Trophoblast cell (in vitro differentiated cells and primary cell): ENCODE data around the gene CRYZ.
"Not testable (repeated sequence)": the region's sequence is repeated elsewhere in the genome, so short reads cannot be mapped to it uniquely, and the experiment has no call there.

ENCODE experiments used
- DNase-seq, 2 donors: peaks; one replicate each; pipeline ENCODE4 v3.0.0-alpha.2; 2016
- H2AFZ ChIP-seq: 2 replicates; pipeline ENCODE4 v1.6.1; 2013; ENCODE audit warnings: low read length, moderate library complexity, mild to moderate bottlenecking; ENCODE audit not compliant: insufficient read depth, poor library complexity
- H2AK5ac ChIP-seq: 2 replicates; pipeline ENCODE4 v1.6.1; 2013; ENCODE audit warnings: mild to moderate bottlenecking, low read length
- H2BK120ac ChIP-seq: 2 replicates; pipeline ENCODE4 v1.6.1; 2013; ENCODE audit warnings: low read length, mild to moderate bottlenecking, moderate library complexity; ENCODE audit not compliant: insufficient read depth, poor library complexity
- H2BK12ac ChIP-seq: 2 replicates; pipeline ENCODE4 v1.6.1; 2013; ENCODE audit warnings: mild to moderate bottlenecking, low read length, moderate library complexity
- H2BK5ac ChIP-seq: 2 replicates; pipeline ENCODE4 v1.6.1; 2013; ENCODE audit warnings: low read length, low read depth, moderate library complexity, mild to moderate bottlenecking; ENCODE audit not compliant: poor library complexity
- H3K14ac ChIP-seq: 2 replicates; pipeline ENCODE4 v1.6.1; 2013; ENCODE audit warnings: mild to moderate bottlenecking, low read length
- H3K18ac ChIP-seq: 2 replicates; pipeline ENCODE4 v1.6.1; 2013; ENCODE audit warnings: mild to moderate bottlenecking, low read length
- H3K23ac ChIP-seq: 2 replicates; pipeline ENCODE4 v1.6.1; 2013; ENCODE audit warnings: low read length
- H3K27ac ChIP-seq: 2 replicates; pipeline ENCODE4 v1.5.1; 2013; ENCODE audit warnings: low read depth, mild to moderate bottlenecking, inconsistent platforms, low read length, moderate library complexity
- H3K27me3 ChIP-seq: 2 replicates; pipeline ENCODE4 v1.6.1; 2013; ENCODE audit warnings: inconsistent platforms, mild to moderate bottlenecking, low read length, moderate library complexity; ENCODE audit not compliant: insufficient read depth
- H3K36me3 ChIP-seq, 2 experiments: 1 replicate in 1 of 2; 2 replicates in 1 of 2; pipeline ENCODE4 v1.6.1; 2013; ENCODE audit warnings: low read length in 2 of 2, mild to moderate bottlenecking in 2 of 2, moderate library complexity in 1 of 2; ENCODE audit not compliant: insufficient read depth in 2 of 2, control insufficient read depth in 1 of 2
- H3K4ac ChIP-seq: 2 replicates; pipeline ENCODE4 v1.6.1; 2013; ENCODE audit warnings: low read depth, mild to moderate bottlenecking, low read length, moderate library complexity
- H3K4me1 ChIP-seq, 2 experiments: 1 replicate in 1 of 2; 2 replicates in 1 of 2; pipeline ENCODE4 v1.6.1; 2013; ENCODE audit warnings: low read length in 2 of 2, mild to moderate bottlenecking in 2 of 2, moderate library complexity in 1 of 2; ENCODE audit not compliant: insufficient read depth in 2 of 2, control insufficient read depth in 1 of 2
- H3K4me2 ChIP-seq: 2 replicates; pipeline ENCODE4 v1.6.1; 2013; ENCODE audit warnings: inconsistent platforms, mild to moderate bottlenecking, low read length, moderate library complexity
- H3K4me3 ChIP-seq: 2 replicates; pipeline ENCODE4 v1.5.1; 2013; ENCODE audit warnings: mild to moderate bottlenecking, low read depth, low read length, inconsistent platforms
- H3K79me1 ChIP-seq: one replicate; pipeline ENCODE4 v1.6.1; 2013; ENCODE audit warnings: low read length
- H3K79me2 ChIP-seq: 2 replicates; pipeline ENCODE4 v1.6.1; 2013; ENCODE audit warnings: low read length, mild to moderate bottlenecking; ENCODE audit not compliant: control insufficient read depth, insufficient read depth, poor library complexity
- H3K9ac ChIP-seq: 2 replicates; pipeline ENCODE4 v1.6.1; 2013; ENCODE audit warnings: mild to moderate bottlenecking, low read length
- H3K9me3 ChIP-seq: 2 replicates; pipeline ENCODE4 v1.6.1; 2013; ENCODE audit warnings: low read depth, mild to moderate bottlenecking, control low read depth, inconsistent platforms, low read length; ENCODE audit not compliant: insufficient read depth
- H4K12ac ChIP-seq: 2 replicates; pipeline ENCODE4 v1.6.1; 2013; ENCODE audit warnings: low read depth, mild to moderate bottlenecking, low read length, moderate library complexity
- H4K8ac ChIP-seq: 2 replicates; pipeline ENCODE4 v1.6.1; 2013; ENCODE audit warnings: low read depth, mild to moderate bottlenecking, low read length, moderate library complexity
- H4K91ac ChIP-seq: one replicate; pipeline ENCODE4 v1.6.1; 2013; ENCODE audit warnings: low read depth, mild to moderate bottlenecking, low read length, moderate library complexity
- WGBS: extraction: QIAGEN DNeasy Blood & Tissue Kit; methylation state at CpG from one replicate; pipeline ENCODE4 v1.1.7; 2013; ENCODE audit warnings: missing lambda C conversion rate; ENCODE audit not compliant: insufficient read length, insufficient coverage; ENCODE audit errors: extremely low coverage; 5-methylcytosine and 5-hydroxymethylcytosine counted together

CRYZ gene

DNA sequence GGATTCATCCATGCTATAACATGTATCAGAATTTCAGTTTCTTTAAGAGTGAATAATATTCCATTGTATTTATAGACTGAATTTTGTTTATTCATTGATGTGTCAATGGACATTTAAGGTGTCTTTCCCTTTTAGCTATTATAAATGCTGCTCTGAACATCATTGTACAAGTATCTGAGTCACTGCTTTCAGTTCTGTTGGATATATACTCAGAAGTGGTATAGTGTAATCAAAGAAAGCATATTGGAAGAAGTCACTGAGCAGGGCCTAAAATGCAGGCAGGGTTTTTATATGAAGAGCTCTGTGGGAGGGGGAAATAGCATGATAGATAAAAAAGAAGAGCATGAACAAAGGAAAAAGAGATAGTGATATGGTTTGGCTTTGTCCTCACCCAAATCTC is 22.6 kb upstream of the CRYZ start:
- Histone ChIP-seq H3K4me1 (no peaks in the 10 kb centered on the region), H3K18ac (no peak overlapping the region), H3K14ac (no peak overlapping the region), H3K23ac (no peak overlapping the region), H3K9ac (no peak overlapping the region), H2BK5ac (no peak overlapping the region), H2BK120ac (no peak overlapping the region), H2AFZ (no peak overlapping the region), H4K91ac (no peak overlapping the region), H3K4me2 (no peak overlapping the region), H4K8ac (no peak overlapping the region), H3K4ac (no peak overlapping the region), H3K79me1 (no peaks in the 10 kb centered on the region), H3K79me2 (no peaks in the 10 kb centered on the region), H2BK12ac (no peak overlapping the region), H3K27me3 (no peaks in the 10 kb centered on the region), H2AK5ac (no peak overlapping the region), H3K9me3 (peaks cover 6% of the 10 kb centered on the region), H3K4me3 (no peak overlapping the region), H4K12ac (no peak overlapping the region), H3K36me3 (peaks cover 3 to 7% of the 10 kb centered on the region in 2 experiments), H3K27ac (no peak overlapping the region)
- no peak for DNase-seq

DNA sequence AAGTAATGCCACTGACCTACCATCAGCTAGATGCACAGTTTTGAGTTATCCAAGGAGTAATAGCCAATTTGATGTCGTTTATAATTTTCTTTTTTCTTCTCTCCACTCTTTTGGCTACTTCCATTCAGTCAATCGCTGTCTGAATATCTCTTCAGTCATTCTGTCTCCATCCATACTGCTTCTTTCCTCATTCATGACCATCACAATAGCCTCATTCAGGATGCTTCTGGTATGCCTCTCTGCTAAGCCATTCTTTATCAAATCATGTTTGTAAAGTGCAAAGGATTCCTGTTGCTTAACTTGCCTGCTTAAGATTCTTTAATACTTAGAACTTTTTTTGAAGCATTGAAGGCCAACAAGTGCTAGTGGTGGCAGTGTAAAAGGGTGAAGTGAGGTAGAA is 20.3 kb upstream of the CRYZ start:
- Histone ChIP-seq H3K79me2 (no peaks in the 10 kb centered on the region), H3K36me3 (peaks cover 0 to 7% of the 10 kb centered on the region in 2 experiments), H3K27me3 (no peaks in the 10 kb centered on the region), H2BK5ac (no peak overlapping the region), H2BK120ac (no peak overlapping the region), H4K91ac (no peak overlapping the region), H3K9me3 (peaks cover 6% of the 10 kb centered on the region), H3K79me1 (no peaks in the 10 kb centered on the region), H3K23ac (no peak overlapping the region), H3K4ac (no peak overlapping the region), H3K4me2 (no peak overlapping the region), H3K9ac (no peak overlapping the region), H2AFZ (no peak overlapping the region), H4K8ac (no peak overlapping the region), H2AK5ac (no peak overlapping the region), H3K14ac (no peak overlapping the region), H3K27ac (no peak overlapping the region), H2BK12ac (no peak overlapping the region), H3K4me3 (no peak overlapping the region), H3K18ac (no peak overlapping the region), H3K4me1 (no peaks in the 10 kb centered on the region), H4K12ac (no peak overlapping the region)
- DNase-seq, result peak in 1 of 2 donors; percentile 18
- no CpG with 5 or more reads among the region's 2 CpGs for WGBS

DNA sequence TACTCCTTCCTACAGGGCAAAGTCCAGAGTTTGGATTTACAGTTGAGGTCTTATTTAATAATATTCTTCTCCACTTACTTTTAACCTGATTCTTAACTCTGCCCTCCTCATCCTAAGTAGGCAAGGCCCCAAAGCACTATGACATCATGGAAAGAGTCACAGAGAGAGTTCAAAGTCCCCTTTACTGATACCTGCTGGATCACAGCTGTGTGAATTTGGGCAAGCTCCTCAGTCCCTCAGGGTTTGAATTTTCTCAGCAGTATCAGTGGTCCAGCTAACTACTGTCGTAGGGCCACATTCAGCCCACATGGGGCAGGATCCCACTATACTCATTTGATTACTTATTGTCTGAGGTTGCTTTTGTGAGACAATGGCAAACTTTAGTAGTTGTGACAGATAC is 16.1 kb upstream of the CRYZ start:
- Histone ChIP-seq H3K4me2 (no peak overlapping the region), H3K27ac (no peak overlapping the region), H4K91ac (no peak overlapping the region), H3K27me3 (no peaks in the 10 kb centered on the region), H2BK12ac (no peak overlapping the region), H3K4ac (no peak overlapping the region), H3K4me1 (no peaks in the 10 kb centered on the region), H3K36me3 (peaks cover 0 to 10% of the 10 kb centered on the region in 2 experiments), H2AK5ac (no peak overlapping the region), H2BK120ac (no peak overlapping the region), H3K79me1 (no peaks in the 10 kb centered on the region), H2BK5ac (no peak overlapping the region), H3K4me3 (no peak overlapping the region), H4K8ac (no peak overlapping the region), H3K14ac (no peak overlapping the region), H3K18ac (no peak overlapping the region), H4K12ac (no peak overlapping the region), H3K23ac (no peak overlapping the region), H3K9me3 (no peaks in the 10 kb centered on the region), H3K79me2 (no peaks in the 10 kb centered on the region), H2AFZ (no peak overlapping the region), H3K9ac (no peak overlapping the region)
- no peak for DNase-seq
- no CpG with 5 or more reads among the region's 1 CpG for WGBS

DNA sequence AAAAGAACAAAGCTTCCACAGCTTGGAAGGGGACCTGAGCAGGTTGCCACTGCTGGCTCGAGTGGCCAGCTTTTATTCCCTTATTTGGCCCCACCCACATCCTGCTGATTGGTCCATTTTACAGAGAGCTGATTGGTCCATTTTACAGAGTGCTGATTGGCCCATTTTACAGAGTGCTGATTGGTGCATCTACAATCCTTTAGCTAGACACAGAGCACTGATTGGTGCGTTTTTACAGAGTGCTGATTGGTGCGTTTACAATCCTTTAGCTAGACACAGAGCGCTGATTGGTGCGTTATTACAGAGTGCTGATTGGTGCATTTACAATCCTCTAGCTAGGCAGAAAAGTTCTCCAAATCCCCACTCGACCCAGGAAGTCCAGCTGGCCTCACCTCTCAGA is 12.4 kb upstream of the CRYZ start:
- DNase-seq, H3K4me1 ChIP-seq, H3K14ac ChIP-seq, H3K9ac ChIP-seq, H2BK12ac ChIP-seq, H3K18ac ChIP-seq, H3K27me3 ChIP-seq, H2BK120ac ChIP-seq, H3K4me3 ChIP-seq, H2AFZ ChIP-seq, H3K9me3 ChIP-seq, H3K27ac ChIP-seq, H3K4ac ChIP-seq, H3K79me1 ChIP-seq, H3K4me2 ChIP-seq, H4K91ac ChIP-seq, H4K12ac ChIP-seq, H3K79me2 ChIP-seq, H2BK5ac ChIP-seq, H2AK5ac ChIP-seq, H4K8ac ChIP-seq, H3K23ac ChIP-seq: not testable (repeated sequence)
- no CpG with 5 or more reads among the region's 6 CpGs for WGBS
- peaks cover 4 to 11% of the 10 kb centered on the region in 2 experiments for H3K36me3 ChIP-seq
